ENCODE data around the gene MRPL10.
A peak's percentile ranks its signal among the peaks of the same experiment; 100 is the strongest.

MRPL10 gene

GRCh38 chr17:47831003-47831933, at the start of gene MRPL10, which contains the start of gene LRRC46:
MRPL10 (minus strand) TSS chr17:47831541; CDS start chr17:47831511, 30 bp downstream.
LRRC46 (plus strand) TSS chr17:47831670; CDS start chr17:47831990, 320 bp downstream.
- peak; percentile 85 for DNase-seq (ENCODE audit: low read depth in 2 of 2)

- DNase-seq (ENCODE audit: low read depth in 2 of 2), result no peak
Observed at GRCh38 chr17:47879776-47880454, 48.6 kb upstream of the MRPL10 start.

DNA sequence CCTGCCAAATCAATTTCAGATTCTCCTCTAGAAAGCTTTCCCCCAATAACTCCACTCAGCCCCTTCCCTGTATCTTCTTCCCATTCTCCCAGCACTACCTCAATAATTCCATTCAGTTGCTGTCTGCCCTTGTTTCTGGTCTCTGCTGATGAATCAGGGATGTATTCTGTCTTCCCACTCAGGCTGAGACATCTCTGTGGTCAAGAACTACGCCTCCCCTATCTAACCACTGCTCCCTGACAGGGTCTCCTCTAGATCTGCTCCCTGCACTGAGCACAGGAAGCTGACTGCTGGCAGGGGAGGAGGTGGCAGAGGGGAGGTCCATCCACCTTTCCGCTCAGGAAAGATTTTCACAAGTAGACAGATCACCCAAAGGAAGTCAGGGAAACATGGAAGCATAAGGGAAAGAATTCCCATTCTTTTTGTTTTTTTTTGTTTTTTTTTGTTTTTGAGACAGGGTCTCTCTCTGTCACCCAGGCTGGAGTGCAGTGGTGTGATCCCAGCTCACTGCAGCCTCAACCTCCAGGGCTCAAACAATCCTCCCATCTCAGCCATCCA, 47.8 kb upstream of the MRPL10 start:
- DNase-seq (ENCODE audit: low read depth in 2 of 2), result no peak

DNA sequence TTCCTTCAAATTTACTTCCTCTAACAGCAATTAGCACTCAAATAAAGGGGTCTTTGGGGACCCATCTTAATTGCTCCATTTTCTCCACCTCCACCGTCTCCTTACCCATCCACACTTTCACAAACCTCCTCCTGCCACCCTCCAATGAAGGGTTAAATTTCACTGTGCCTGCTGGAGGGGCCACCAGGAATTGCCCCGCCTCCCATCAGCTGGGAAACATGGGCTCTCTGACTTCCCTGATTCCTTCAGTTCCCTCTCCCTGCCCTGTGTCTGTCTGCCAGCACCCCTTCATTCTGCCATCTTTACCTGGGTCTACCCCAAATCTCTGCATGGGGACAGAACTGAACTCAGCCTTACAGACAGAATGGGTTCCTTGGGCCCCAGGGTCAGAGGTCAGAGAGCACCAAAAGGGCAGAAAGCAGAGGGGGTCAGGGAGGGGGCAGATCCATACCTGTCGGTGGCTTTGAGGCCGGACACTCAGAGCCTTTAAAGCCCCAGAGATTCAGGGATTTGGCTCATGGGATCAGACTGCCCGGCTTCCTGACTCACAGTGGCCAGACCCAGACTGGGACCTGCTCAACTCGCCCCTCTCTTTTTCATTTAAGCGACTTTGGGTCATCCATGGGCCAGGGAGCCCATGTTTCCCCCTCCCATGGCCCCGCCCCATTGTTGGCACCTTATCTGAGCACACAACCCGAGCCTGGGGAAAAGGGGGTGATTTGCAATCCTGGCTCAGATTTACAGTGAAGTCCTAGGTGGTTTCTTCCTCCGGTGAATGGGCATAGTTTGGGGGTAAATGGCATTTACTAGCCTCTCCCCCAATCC, 47.1 kb upstream of the MRPL10 start:
- DNase-seq (ENCODE audit: low read depth in 2 of 2), result no peak

- DNase-seq (ENCODE audit: low read depth in 2 of 2), result no peak
Observed at GRCh38 chr17:47877368-47878034, 46.2 kb upstream of the MRPL10 start.

DNA sequence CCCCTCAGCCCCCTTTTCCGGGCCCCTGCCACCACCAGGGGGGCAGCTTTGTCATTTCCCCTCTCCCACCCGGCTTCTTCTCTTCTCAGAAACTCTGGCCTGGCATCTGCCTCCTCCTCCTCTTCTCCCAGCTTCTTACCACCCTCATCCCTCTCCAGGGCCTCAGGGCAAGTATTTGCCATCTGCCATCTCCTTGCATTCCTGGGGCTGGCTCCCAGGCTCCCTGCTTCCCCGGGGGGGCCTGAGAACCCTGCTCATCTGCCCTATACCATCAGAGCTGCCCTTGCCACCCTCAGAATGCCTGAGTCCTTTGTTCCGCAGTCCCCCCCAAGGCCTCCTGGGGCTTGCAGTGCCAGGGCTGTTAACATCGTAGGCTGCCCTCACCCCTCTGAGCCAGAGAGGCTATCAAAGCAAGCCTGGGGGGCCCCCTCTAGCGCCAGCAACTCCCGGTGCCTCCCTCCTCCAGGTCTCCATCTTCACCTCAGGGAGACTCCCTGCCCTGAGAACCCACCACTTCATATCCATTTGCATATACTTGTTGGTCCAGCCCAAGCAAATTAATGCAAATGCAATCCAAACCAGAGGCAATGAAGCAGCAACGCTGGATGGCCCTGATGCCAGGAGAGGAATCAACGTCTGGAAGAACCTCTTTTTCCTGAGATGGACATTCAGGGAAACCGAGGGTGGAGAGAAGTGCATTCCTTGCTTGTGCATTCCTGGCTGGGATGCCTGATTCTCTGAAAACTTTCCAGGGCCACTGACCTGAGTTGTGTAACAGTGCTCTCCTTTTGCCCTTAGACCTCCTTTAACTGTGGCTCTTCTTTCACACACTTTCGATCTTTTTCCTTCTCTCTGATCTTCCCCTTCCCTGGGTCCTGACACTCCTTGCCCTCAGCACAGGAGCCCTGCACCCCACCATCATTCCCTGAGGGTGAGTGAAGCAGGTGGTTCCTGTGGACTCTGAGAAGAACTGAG, 44.0 kb upstream of the MRPL10 start:
- DNase-seq (ENCODE audit: low read depth in 2 of 2), result no peak

DNA sequence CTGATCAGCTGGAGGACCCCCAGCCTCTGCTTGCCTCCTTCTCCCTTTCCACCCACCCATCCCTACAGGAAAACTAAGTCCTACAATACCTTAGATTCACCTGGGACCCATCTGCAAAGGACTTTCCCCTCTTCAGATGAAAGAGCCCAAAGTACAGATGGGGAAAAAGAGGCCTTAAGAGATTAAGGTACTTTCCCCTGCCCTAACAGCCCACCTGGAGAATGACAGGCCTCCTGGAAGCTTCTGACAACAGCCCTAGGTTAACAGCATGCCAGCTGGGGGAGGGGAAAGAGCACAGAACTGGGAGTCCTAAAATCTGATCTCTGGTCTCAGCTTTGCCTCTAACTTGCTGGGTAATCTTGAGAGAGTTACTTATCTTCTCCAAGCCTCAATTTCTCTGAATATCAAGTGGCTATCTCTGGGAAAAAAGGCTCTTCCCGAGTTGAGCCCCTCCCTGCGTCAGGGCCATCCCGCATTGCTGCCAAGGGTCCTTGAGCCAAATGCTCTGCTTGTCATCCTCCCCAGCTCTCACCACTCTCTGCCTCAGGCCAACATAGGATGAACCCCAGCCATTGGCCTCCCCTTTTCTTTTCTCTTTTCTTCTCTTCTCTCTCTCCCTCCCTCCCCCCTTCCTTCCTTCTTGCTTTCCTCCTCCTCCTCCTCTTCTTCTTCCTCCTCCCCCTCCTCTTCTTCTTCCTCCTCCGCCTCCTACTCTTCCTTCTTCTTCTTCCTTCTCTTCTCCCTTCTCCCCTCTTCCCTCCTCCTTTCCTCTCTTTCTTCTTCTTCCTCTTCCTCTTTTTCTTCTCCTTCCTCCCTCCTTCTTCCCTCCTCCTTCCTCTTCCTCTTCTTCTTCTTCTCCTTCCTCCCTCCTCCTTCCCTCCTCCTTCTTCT, 42.1 kb upstream of the MRPL10 start:
- no peak for DNase-seq (ENCODE audit: low read depth in 2 of 2)

DNA sequence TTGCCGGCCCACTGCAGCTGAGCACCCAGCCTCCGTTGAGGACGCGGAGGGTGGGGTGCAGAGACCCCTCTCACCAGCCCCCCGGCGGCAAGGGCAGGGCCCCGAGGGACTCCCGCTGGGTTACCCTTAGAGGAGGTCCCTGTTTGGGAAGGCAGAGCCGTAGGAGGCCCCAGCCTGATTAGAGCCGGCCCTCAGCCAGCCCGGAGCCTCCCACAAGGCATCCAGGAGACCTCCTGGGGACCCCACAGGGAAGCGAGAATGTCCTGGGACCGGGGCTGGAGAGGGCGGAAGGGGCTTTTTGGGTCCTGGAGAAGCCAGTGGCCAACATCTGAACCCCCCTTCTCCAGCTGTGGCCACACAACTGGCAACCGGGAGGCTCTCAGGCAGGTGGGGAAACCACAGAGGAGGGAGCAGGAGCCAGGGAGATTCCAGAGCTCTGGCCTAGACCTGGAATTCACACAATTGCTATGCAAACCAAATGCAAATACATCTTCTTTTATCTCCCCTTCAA, 41.4 kb upstream of the MRPL10 start:
- no peak for DNase-seq (ENCODE audit: low read depth in 2 of 2)

DNA sequence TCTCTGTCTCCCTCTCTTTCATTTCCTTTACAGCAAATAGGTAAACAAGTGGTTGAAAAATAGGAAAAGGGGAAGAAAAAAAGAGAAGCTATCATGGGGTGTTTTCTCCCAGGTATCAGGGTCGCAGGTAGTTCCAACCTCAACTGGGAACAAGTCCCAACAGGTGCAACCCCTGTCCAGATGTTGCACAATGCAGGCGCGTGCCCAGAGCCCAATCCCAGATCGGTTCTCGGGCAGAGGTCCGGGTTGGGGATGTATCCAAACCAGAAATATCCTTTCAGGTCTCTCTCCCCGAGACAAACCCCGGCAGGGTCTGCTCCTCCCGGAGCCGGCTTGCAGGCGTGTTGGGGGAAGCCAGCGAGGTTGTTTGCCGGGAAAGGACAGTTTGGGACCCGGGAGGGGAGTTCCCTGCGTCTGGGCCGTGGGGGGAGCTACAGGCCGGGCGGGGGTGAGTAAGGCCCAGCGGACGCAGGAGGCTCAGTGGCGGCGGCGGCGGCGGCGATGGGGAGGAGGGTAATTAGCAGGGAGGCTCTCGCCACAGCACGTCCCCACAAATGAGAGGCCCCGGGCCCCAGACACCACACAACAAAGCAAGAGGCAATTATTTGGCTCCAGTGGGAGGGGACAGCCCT, 40.8 kb upstream of the MRPL10 start:
- no peak for DNase-seq (ENCODE audit: low read depth in 2 of 2)

GRCh38 chr17:47871048-47871447, 39.7 kb upstream of the MRPL10 start:
- no peak for DNase-seq (ENCODE audit: low read depth in 2 of 2)

- no peak for DNase-seq (ENCODE audit: low read depth in 2 of 2)
Observed at GRCh38 chr17:47870056-47870455, 38.7 kb upstream of the MRPL10 start.

DNA sequence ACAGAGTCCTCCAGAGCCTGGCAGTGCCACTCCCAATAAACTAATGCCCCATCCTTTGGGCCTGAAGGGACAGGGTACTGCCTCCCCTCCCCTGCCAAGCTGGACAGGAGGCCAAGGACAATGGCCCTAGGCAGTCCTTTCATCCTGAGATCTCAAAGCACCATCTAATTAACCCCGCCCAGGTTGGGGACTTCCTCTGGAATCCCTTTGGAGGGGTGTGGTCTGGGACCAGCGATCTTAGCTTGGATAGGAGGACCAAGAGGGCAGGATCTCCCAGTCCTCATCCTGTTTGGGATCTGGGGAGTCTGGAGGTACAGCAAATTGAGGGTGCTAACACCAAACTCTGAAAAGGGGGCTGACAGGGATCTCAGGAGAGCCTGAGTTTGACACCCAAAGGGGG, 37.8 kb upstream of the MRPL10 start:
- no peak for DNase-seq (ENCODE audit: low read depth in 2 of 2)

DNA sequence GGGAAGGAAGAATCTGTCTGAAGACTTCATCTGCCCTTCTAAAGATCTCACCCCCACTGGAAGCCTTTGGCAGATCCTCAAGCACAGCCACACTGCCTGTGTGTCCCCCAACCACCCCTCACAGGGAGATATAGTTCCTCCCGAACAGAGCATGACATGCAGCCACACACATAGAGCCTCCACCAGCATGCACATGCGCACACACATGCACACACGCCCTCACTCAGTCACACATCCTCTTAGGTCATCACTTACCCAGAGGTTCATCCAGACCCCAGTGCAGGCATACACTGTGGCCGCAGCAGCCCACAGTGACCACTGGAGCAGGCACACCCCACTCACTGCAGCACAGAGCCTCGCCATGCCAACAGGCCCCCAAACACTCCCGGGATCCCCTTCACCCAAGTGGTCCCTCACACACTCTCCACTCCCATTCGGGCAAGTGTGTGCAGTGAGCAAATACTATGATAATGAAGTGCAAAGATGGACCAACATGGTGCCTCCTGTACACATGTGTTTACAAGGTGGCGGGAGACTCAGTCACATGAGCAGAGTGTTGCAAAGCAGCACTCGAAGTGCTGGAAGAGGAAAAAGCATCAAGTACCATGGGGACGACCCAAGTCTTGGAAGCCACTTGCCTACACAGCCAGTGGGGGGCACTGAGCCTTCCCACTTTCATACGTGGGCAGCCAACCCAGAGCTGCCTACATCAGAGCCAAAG, 36.6 kb upstream of the MRPL10 start:
- DNase-seq (ENCODE audit: low read depth in 2 of 2), result no peak

GRCh38 chr17:47866941-47867340, 35.6 kb upstream of the MRPL10 start:
- no peak for DNase-seq (ENCODE audit: low read depth in 2 of 2)

DNA sequence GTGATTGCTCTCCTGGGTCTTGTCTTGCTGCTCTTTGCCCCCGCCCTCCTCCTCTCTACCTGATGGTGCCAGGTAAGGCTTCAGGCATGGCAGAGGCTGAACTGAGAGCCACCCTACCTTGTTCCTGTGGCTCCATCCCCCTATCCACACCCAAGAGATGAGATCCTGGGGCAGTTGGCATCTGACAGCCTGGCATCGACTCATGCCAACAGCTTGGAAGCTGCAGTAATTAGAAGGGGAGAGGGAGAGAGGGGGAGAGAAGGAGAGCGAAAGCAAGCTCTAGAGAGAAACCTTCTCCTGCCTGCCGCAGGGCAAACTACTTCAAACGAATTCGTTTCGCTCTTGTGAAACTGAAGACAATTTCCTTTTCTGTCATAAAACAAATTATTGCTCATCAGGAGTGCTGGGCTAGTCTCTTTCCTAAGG, 33.5 kb upstream of the MRPL10 start:
- DNase-seq (ENCODE audit: low read depth in 2 of 2), result no peak

- DNase-seq (ENCODE audit: low read depth in 2 of 2), result no peak
Observed at GRCh38 chr17:47862621-47863440, 31.5 kb upstream of the MRPL10 start.

DNA sequence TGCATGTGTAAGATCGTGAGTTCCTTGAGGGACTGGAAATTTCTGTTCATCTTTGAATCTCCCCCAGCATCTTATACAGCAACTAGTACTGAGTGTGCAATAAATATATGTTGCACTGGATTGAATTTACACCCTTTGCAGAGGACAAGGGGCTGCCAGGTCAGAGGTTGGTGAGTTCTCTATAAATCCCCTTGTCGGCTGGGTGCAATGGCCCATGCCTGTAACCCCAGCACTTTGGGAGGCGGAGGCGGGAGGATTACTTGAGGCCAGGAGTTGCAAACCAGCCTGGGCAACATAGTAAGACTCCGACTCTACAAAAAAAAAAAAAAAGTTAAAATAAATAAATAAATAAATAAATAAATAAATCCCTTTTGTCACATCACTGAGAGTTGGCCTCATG, 29.0 kb upstream of the MRPL10 start:
- no peak for DNase-seq (ENCODE audit: low read depth in 2 of 2)

Data from stimulated activated CD8-positive, alpha-beta memory T cell treated with anti-CD3 and anti-CD28 coated beads, Interleukin-7, amount 100 ng/mL, for 1 hour (primary cell).